ENCODE measurements around the gene MSRB3.

Gene MSRB3

DNA sequence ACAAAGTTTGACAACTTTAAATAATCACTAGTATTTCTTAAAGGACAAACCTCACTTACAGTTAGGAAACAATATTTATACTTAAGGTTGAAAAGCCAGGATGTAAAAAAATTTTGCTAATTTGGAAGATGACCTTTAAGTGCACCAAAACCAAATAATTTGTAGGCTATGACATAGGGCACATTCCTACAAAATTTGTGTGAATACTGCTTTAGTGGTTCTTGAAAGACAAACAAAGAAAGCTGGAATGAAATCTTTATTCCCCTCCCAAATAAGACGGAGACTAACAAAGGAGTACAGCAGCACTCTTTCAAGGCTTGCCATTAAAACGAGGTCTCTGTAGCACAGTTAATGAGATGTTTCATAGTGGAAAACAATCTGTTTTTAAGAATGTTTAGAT is 45.6 kb downstream of the MSRB3 start:
- DNase-seq (ENCODE audit: low read depth in 2 of 3, low spot score in 1 of 3), result no peak

DNA sequence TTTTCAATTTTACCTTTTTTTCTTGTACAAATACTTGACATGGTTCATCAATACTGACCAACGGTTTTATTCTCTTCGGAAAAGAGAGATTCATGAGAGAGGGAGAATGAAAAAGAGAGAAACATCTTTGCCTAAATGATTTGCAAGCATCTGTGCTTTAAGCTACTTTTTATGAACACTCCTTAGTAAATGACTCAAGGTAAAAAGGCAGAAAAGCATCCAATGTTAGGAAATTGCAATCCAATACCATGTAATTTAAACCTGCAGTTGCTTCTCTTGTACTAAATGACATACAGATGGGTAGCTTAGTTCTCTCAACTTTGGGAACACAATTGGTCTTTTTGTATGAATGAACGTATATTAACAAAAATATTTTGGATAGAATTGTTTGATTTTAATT is 46.1 kb downstream of the MSRB3 start:
- DNase-seq (ENCODE audit: low read depth in 2 of 3, low spot score in 1 of 3), result no peak

DNA sequence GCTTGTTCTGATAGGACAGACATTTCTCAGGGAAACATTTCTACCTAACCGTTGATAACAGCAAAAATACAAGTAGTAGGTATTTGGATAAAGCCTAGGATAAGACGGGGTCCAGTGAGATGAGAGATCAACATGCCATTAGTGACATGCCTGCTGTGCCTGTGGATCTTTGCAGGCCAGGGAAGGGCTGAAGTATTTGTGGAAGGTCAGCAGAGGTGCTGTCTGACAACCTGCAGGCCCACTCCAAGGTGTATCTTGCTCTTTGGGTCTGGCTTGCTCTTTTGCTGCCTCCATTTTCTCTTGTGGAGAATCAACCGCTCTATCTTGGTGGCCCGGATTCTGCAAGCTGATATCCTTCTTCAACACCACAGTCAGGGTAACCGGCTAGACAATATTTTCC is 46.7 kb downstream of the MSRB3 start:
- no peak for DNase-seq (ENCODE audit: low read depth in 2 of 3, low spot score in 1 of 3)

DNA sequence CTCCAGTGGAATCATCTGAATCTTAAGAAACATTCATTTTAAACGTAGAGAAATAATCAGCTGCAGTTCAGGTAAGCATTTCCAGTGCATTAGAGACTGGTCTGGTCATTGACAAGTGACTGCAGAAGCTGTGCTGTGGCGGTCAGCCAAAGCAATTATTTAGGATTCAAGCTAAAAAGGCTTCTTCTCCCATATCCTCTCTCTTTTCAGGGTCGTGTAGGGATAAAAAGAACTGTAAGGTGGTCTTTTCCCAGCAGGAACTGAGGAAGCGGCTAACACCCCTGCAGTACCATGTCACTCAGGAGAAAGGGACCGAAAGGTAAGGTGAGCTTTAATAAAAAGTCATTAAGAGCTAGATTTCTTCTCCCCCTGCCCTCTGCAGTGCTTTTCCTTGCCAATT is 48.1 kb downstream of the MSRB3 start:
- DNase-seq (ENCODE audit: low read depth in 2 of 3, low spot score in 1 of 3), result no peak

DNA sequence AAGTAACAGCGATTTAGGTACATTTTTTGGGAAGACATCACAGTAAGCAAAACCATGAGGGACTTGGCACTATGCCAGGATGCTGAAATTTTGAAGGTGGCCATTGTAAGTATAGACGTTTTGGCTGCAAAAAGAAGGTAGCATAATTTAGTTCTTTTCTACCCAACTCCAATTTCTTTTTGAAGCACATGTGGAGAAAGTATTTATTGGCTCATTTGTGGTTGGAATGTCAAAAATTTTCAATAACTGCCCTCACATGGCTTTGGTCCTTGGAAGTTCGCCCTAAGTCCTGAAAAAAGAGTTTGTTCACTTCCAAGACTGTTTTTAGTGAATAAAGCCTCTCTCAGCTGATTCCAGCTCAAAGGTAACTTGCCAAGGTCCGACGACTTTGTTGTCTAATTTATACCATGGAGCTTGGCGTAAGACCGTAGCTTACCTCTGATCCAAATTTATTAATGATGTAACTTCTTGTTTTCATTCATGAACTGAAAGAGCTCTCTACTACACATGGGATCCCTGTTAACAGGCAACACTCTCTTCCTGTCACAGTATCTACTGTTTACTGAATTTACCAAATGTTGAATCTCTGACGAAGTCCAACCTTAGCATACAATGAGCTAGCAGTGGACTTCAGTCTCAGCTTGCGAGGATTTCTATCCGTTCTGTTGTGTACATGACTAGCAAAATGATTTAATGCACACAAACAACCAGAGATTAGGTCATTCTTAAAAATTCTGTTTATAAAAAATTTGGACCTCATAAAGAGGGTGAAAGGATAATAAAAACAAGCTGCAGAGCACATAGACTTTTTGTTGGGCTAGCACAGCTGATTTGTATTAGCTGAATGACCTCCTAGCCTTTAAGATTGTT is 49.0 kb downstream of the MSRB3 start:
- no peak for DNase-seq (ENCODE audit: low read depth in 2 of 3, low spot score in 1 of 3)

DNA sequence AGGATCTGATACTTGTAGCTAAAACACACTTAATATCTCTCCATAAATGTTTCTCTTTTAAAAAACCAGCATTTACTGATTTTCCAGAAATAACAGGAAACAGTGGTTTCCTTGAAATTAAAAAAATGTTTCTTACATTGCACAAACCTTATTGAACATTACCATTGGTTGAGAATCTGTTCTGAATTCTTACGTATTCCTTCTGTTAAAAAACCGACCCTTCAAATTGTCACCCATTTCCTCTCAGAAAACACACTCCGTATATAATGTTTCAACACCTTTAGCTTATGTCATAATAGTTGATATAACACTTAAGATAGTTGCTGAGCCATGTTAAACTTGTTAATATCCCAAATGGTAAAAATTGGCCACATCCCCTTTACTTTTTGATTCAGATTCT is 51.2 kb downstream of the MSRB3 start:
- no peak for DNase-seq (ENCODE audit: low read depth in 2 of 3, low spot score in 1 of 3)

DNA sequence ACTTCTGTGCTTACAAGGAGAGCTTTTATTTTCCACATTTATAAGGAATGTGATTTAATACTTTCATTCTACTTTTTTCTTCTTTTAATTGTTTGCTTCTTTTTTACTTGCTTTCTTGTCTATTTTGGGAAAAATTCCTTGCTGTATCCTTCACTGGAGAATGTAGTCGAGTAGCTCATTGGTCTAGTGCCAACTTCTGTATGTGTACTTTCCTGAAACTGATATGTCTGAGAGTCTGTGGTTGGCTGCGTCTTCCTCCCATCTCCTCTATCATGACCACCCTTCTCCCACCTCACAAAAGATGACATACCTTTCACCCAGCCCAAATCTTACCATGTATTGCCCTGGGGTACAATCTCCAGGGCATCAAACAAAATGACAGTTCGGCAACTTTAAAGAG is 51.8 kb downstream of the MSRB3 start:
- no peak for DNase-seq (ENCODE audit: low read depth in 2 of 3, low spot score in 1 of 3)

DNA sequence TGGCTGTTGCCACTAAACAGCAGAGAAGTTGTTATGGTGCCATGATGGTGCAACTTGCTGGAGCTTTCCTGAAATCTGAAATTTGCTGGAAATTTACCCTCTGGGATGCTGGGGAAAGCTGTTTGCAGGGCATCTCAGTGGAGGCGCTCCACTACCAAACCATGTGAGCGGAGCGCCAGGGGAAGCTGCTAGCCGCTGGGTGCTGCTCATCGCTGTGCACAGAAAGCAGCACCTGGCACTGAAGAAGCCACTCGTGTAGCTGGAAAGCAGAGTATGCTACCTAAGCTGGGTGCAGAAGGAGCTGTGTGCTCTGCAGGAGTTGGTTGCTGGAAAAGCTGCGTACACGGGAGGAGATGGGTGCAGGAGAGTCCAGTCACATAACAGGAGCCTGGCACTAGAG is 53.0 kb downstream of the MSRB3 start:
- DNase-seq (ENCODE audit: low read depth in 2 of 3, low spot score in 1 of 3), result no peak

DNA sequence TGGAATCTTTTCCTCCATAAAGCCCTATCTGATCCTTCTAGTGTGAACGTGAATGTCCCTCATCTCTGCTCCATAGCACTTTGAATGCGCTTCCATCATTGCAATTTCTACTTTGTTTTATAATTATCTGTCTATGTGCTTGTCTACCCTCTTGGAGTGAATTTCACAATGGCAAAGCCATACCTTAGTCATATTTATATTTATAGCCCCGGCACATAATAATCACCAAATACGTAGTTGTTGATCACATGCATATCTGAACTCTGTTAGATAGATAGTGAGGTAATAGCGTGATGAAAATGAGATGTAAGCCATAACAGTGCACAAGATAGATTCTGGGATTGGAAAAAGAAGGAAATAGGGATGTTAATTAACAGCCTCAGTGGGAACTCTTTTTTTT is 55.2 kb downstream of the MSRB3 start:
- no peak for DNase-seq (ENCODE audit: low read depth in 2 of 3, low spot score in 1 of 3)

DNA sequence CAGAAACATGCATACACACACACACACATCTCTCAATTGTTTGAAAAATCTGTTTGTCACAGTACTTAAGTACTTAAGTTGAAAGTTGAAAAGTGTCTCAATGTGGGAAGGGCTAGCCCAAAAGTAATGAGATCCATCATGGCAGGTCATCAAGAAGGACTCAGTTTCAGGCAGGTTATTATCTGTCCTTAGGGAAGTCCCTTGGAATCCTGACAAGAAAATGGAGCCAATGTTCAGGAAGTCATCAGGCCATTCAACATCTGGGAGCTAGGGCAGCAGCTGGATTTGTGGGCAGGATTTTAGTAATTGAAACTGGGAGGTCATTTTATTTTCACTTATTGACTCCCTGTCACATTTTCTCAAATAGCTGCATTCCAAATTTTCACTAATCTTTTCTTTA is 56.0 kb downstream of the MSRB3 start:
- no peak for DNase-seq (ENCODE audit: low read depth in 2 of 3, low spot score in 1 of 3)

DNA sequence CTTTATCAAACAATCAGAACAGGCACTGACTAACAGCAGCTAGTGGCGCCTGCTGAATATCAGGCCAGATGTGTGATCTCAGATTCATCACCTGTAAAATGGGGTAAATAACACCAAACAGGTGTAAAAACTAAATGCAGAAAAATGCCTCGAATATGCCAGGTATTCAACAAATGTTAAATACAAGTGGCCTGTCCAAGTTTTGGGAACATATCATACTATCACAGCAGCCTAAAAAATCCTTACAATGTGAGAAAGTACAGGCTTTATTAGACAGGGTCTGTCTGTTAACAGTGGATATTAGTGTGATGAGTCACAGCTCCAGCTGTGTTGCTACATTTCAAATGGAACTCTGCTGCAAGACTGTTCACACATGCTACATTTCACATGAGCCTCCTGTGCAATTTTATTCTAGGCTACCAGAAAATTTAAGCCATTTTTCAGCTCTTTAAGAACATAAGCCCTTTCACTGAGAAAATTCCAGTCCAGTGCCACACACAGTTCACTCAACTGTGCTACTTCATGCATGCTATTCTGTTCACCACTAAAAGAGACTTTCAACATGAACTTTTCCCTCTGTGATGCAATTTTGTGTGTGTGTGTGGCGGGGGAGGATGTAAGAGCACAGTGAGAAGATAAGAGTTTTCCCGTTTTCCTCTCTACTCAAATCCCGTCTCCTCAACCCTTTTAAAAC is 56.7 kb downstream of the MSRB3 start:
- DNase-seq (ENCODE audit: low read depth in 2 of 3, low spot score in 1 of 3), result no peak

DNA sequence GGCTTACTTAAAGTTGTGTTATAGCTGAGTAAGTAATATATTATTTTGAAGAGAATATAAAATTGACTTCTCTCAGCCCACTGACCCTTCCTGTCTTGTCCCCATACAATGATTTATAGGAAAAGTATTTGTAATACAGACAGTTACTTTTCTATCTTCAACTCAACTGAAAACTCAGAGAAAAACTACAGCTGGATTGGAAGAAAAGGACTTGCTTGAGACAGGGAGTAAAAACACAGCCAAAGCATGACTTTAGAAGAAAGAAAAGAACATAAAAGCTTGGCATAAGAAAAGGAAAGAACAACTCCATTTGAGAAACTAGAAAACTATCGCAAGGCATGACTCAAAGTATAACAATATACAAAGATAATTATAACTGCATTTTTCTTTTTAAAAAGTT is 57.5 kb downstream of the MSRB3 start:
- DNase-seq (ENCODE audit: low read depth in 2 of 3, low spot score in 1 of 3), result no peak

DNA sequence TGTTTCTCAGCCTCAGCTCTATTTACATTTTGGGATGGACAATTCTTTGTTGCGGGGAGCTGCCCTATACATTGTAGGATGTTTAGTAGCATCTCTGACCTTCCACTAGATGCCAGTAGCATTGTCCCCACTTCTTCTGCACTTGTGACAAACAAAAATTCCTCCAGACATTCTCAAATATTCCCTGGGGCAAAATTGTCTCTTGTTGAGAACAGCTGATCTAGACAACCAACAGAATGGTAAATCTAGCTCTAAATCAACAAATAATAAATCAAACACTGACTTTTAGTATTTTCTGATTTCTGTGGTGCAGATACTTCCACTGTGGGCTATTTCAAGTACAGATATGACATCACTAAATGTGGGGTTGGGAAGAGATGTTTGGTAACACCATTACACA is 60.7 kb downstream of the MSRB3 start:
- no peak for DNase-seq (ENCODE audit: low read depth in 2 of 3, low spot score in 1 of 3)

DNA sequence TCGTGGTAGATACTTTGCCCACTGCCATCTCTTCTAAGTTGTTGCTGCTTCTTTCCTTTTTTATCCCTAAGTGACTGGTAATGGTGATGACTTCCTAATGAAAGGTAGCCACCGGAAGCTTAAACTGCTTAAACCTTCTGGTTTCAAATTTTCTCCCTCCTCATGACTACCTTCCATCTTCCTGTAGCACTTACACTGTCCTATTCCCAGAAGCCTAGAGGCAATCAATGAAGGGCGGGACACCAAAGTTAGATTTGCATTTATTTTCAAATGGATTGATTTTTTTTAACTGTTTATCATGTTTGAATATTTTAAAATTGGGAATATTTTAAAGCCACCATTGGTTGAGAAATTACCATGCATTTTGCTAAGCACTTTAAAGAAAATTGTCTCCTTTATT is 64.7 kb downstream of the MSRB3 start:
- no peak for DNase-seq (ENCODE audit: low read depth in 2 of 3, low spot score in 1 of 3)

DNA sequence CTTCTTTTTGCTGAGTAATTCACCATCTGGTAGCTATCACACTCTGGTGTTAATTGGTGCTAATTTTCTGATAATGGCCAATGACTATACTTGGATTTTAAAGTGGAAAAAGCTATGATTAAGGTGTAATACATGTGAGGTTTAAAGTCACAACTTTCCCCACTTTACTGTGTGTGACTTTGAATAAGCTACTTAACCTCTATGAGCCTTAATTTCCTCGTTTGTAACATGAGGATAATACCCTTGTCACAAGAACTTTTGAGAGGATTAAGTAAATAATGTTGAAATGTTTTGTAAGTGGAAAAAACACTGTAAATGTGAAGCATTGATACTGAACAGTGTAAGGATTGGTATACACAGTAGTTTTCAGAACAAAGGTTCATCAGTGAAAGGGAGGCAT is 65.3 kb downstream of the MSRB3 start:
- no peak for DNase-seq (ENCODE audit: low read depth in 2 of 3, low spot score in 1 of 3)

DNA sequence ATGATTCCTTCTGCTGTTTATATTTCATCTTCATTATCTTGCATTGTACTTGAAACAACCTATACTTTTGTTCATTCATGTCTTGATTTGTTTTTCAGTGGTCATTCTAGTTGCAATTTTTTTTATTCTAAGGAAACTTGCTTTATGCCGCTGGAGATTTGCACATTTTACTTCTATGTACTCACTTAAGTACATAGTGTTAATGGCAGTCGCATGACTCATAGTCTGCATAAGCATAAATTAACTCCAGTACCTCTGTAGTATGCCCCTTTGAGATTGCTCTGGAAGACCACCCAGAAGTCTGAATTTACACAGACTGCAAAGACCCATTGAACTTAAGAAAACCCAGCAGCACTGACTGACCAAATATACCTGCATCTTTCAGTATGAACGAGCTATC is 77.0 kb downstream of the MSRB3 start:
- no peak for DNase-seq (ENCODE audit: low read depth in 2 of 3, low spot score in 1 of 3)

DNA sequence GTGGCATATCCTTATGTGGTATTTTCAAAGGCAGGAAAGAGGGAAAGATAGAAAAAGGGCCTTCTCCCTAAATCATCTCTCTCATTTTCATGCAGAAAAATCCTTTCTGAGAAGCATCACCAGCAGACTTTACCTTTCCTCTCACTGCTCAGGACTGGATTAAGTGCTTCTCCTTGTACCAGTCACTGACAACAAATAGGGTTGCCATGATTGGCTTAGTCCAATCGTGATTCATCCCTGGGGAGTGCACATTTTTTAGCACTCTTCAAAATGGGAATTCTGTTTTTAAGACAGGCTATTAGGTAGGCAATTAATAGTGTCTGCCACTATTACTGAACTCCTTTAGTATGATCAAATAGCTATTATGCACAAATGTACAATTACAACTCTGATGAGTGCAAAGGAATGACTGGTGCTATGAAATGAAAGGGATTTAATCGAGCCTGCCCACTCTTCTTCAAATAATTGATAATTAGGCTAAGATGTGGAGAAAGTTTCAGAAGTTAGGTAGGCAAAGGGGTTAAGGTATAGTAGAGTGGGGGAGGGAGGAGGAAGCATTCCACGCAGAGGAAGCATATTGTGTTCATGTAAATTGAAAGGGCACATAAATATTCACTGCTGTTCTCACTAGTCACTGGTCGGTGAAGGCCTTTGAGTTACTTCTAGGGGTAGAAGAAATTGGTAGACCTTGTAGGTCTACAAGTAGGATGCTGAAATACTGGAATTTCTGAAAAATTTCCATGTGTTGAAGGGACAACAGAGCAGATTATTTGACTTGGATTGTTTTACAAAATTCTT is 84.0 kb downstream of the MSRB3 start:
- DNase-seq (ENCODE audit: low read depth in 2 of 3, low spot score in 1 of 3), result no peak

DNA sequence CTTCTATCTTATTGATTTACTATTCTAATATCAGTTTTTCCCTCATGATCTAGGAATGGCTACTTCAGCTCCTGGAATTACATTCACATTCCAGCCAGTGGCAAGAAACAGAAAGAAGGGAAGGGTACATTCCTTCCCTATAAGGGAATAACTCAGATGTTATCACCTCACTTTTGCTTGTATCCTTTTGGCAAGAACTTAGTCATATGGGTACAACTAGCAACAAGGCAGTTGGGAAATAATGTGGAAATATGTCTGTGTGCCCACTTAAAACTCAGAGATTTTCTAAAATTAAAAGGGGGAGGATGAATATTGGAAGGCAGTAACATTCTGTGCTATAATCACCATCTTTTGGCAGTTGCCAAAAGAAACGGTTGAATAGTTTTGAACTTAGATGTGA is 85.6 kb downstream of the MSRB3 start:
- no peak for DNase-seq (ENCODE audit: low read depth in 2 of 3, low spot score in 1 of 3)

DNA sequence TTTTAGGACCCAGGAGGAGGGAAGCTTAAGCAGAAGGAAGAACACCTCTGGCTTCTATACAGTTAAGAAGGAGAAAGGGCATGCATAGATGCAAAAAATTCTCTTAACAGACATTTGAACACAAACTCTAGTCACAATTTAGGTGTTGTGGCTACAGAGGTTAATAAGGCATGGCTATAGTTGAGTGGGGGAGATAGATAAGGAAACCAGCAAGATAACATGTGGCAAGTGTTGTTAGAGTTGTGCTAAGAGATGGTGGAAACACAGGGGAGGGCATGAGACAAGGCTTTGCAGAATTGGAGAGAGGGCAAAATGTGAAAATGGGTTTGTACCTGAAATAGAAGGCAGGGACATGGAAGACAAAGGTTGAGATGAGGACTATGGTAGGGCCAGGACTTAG is 88.9 kb downstream of the MSRB3 start:
- DNase-seq (ENCODE audit: low read depth in 2 of 3, low spot score in 1 of 3), result no peak

DNA sequence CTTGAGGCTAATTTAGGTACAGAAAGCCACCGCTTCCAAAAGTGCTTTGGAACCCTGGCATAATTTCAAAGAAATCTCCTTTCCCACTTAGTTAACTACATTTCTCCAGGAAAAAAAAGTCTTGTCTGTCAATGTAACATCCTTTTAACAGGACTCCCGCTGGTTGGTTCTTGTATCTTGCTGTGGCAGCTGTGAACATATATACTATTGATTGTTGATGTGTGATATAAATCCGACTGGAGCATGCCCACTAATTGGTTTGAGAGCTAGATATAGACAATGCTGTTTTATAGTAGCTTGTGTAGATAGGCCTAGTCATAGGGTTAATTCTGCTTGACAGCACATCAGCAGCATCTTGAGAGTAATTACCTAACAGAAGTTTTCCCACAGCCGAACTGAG is 89.6 kb downstream of the MSRB3 start:
- DNase-seq (ENCODE audit: low read depth in 2 of 3, low spot score in 1 of 3), result no peak

DNA sequence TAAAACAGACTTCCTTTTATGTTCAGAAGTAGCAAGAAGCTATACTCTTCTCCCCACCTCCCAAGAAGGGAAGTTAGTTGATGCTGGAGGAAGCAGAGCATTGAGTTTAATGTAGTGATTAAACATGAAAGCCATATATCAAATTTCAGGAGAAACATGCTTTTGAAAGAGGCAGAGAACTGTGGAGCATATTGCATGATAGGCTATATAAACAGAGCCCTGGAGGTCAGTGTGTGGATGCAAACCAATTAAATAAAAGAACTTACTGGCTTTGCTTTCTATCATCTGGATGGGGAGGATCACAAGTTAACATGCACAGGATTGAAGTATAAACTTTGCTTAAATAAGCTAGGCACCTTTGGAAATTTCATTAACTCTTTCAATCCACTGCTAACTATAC is 94.1 kb downstream of the MSRB3 start:
- no peak for DNase-seq (ENCODE audit: low read depth in 2 of 3, low spot score in 1 of 3)

DNA sequence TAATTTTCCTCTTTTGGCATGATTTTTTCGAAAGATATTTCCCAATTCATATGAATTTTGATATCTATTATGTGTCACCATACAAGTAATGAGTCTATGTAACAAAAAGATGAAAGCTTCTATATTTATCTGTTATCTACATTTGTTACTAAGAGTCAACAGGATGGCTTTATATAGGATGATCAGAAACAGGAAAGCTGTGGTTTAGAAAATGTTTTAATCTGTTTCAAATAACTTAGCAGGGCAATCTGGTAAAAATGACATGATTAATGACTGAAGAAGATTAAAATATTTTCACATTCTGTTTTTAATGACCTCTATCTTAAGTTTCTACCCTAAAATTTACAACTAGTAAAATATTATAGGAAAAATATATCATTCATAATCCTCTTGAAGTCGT is 105.8 kb downstream of the MSRB3 start:
- DNase-seq (ENCODE audit: low read depth in 2 of 3, low spot score in 1 of 3), result no peak
